Measurements from ENCODE around the gene CYP4F8. TPM values are rescaled to one million over a fixed set of nuclear protein-coding genes. Genes with fewer than 3 reads are reported as not detected.
A peak's percentile ranks its signal among the peaks of the same experiment; 100 is the strongest.

The CYP4F8 gene
- total RNA-seq, 2 experiments from 2014 or later, result not detected

- Mint-ChIP-seq H3K9me3 (ENCODE audit: low read depth) (no peaks in the 10 kb centered on the region), H3K27me3 (peaks cover 9% of the 10 kb centered on the region), H3K4me1 (peaks cover 2% of the 10 kb centered on the region), H3K27ac (no peak overlapping the region), H3K4me3 (no peak overlapping the region), H3K36me3 (no peaks in the 10 kb centered on the region)
- DNase-seq (no peak), ATAC-seq (no peak)
- CTCF ChIA-PET, result interaction anchor here (1.2 kb wide), 1 partner anchor 76 kb away, joined by 3 read pairs; no protein-coding TSS in a partner anchor
Measured at GRCh38 chr19:15628236-15629002, 13.4 kb downstream of the CYP4F8 start.

- Mint-ChIP-seq H3K27ac (no peak overlapping the region), H3K4me3 (no peak overlapping the region), H3K27me3 (peaks cover 9% of the 10 kb centered on the region), H3K36me3 (no peaks in the 10 kb centered on the region), H3K9me3 (ENCODE audit: low read depth) (no peaks in the 10 kb centered on the region), H3K4me1 (peaks cover 2% of the 10 kb centered on the region)
- peak; percentile 89 for DNase-seq
- ATAC-seq, result peak; percentile 92
- CTCF ChIA-PET, result interaction anchor here (0.6 to 1.7 kb wide), 17 partner anchors 17 to 757 kb away, joined by 3 to 10 read pairs (median 3); partner anchors contain the start of gene AP1M1
Measured at GRCh38 chr19:15629003-15629880, 14.2 kb downstream of the CYP4F8 start.

GRCh38 chr19:15631817-15632216 lies 16.8 kb downstream of the CYP4F8 start:
- H3K9me3 Mint-ChIP-seq (ENCODE audit: low read depth), result no peaks in the 10 kb centered on the region
- H3K4me1 Mint-ChIP-seq, result peaks cover 2% of the 10 kb centered on the region
- H3K36me3 Mint-ChIP-seq, result no peaks in the 10 kb centered on the region
- ATAC-seq, result no peak
- DNase-seq, result peak; percentile 48
- H3K4me3 Mint-ChIP-seq, result no peak overlapping the region
- H3K27me3 Mint-ChIP-seq, result peaks cover 5% of the 10 kb centered on the region
- H3K27ac Mint-ChIP-seq, result no peak overlapping the region
- CTCF ChIA-PET, result interaction anchor here (0.6 to 1.9 kb wide), 4 partner anchors 209 to 751 kb away, joined by 3 to 6 read pairs (median 4); no protein-coding TSS in a partner anchor

- CTCF ChIA-PET, result interaction anchor here (0.7 kb wide), 1 partner anchor 541 kb away, joined by 3 read pairs; no protein-coding TSS in a partner anchor
- Mint-ChIP-seq H3K9me3 (ENCODE audit: low read depth) (no peaks in the 10 kb centered on the region), H3K4me3 (no peak overlapping the region), H3K27ac (no peak overlapping the region), H3K27me3 (peaks cover 5% of the 10 kb centered on the region), H3K4me1 (peaks cover 2% of the 10 kb centered on the region), H3K36me3 (no peaks in the 10 kb centered on the region)
- no peak for ATAC-seq
- DNase-seq, result no peak
Measured at GRCh38 chr19:15633082-15633835, 18.2 kb downstream of the CYP4F8 start.

- ATAC-seq (no peak), DNase-seq (no peak)
- peaks cover 2% of the 10 kb centered on the region for H3K4me1 Mint-ChIP-seq
- no peak overlapping the region for H3K4me3 Mint-ChIP-seq
- no peak overlapping the region for H3K27ac Mint-ChIP-seq
- no peaks in the 10 kb centered on the region for H3K36me3 Mint-ChIP-seq
- H3K9me3 Mint-ChIP-seq (ENCODE audit: low read depth), result no peaks in the 10 kb centered on the region
- CTCF ChIA-PET, result no interaction called here
- H3K27me3 Mint-ChIP-seq, result peaks cover 5% of the 10 kb centered on the region
Measured at GRCh38 chr19:15634105-15634504, 19.1 kb downstream of the CYP4F8 start.

GRCh38 chr19:15635016-15635805 lies 20.2 kb downstream of the CYP4F8 start:
- no peak for DNase-seq
- Mint-ChIP-seq H3K4me3 (no peak overlapping the region), H3K9me3 (ENCODE audit: low read depth) (no peaks in the 10 kb centered on the region), H3K27ac (no peak overlapping the region), H3K27me3 (peaks cover 5% of the 10 kb centered on the region), H3K36me3 (no peaks in the 10 kb centered on the region), H3K4me1 (peaks cover 2% of the 10 kb centered on the region)
- CTCF ChIA-PET, result no interaction called here
- no peak for ATAC-seq

GRCh38 chr19:15636026-15636425 lies 21.0 kb downstream of the CYP4F8 start:
- ATAC-seq (no peak), DNase-seq (no peak)
- H3K36me3 Mint-ChIP-seq, result no peaks in the 10 kb centered on the region
- H3K9me3 Mint-ChIP-seq (ENCODE audit: low read depth), result no peaks in the 10 kb centered on the region
- H3K4me3 Mint-ChIP-seq, result no peak overlapping the region
- CTCF ChIA-PET, result interaction anchor here (0.6 kb wide), 1 partner anchor 395 kb away, joined by 3 read pairs; no protein-coding TSS in a partner anchor
- peaks cover 2% of the 10 kb centered on the region for H3K4me1 Mint-ChIP-seq
- peaks cover 5% of the 10 kb centered on the region for H3K27me3 Mint-ChIP-seq
- no peak overlapping the region for H3K27ac Mint-ChIP-seq

- no peak overlapping the region for H3K27ac Mint-ChIP-seq
- no peaks in the 10 kb centered on the region for H3K27me3 Mint-ChIP-seq
- no peak for ATAC-seq
- CTCF ChIA-PET, result no interaction called here
- no peaks in the 10 kb centered on the region for H3K9me3 Mint-ChIP-seq (ENCODE audit: low read depth)
- no peaks in the 10 kb centered on the region for H3K4me1 Mint-ChIP-seq
- H3K4me3 Mint-ChIP-seq, result no peak overlapping the region
- H3K36me3 Mint-ChIP-seq, result no peaks in the 10 kb centered on the region
- no peak for DNase-seq
Measured at GRCh38 chr19:15639596-15639995, 24.6 kb downstream of the CYP4F8 start.

GRCh38 chr19:15640294-15640903 lies 25.4 kb downstream of the CYP4F8 start, which contains the start of gene CYP4F3:
Gene CYP4F3, plus strand, starts transcription at chr19:15640897. Its CDS starts 519 bp downstream, at chr19:15641416.
- CTCF ChIA-PET, result no interaction called here
- no peaks in the 10 kb centered on the region for H3K27me3 Mint-ChIP-seq
- no peak for DNase-seq
- no peak for ATAC-seq
- H3K4me1 Mint-ChIP-seq, result no peaks in the 10 kb centered on the region
- H3K27ac Mint-ChIP-seq, result no peak within 1 kb of the TSS
- no peaks in the 10 kb centered on the region for H3K9me3 Mint-ChIP-seq (ENCODE audit: low read depth)
- H3K36me3 Mint-ChIP-seq, result no peaks in the 10 kb centered on the region
- no peak within 1 kb of the TSS for H3K4me3 Mint-ChIP-seq

GRCh38 chr19:15640904-15641597 lies 26.0 kb downstream of the CYP4F8 start:
- no peak for DNase-seq
- no peaks in the 10 kb centered on the region for H3K36me3 Mint-ChIP-seq
- CTCF ChIA-PET, result no interaction called here
- H3K27ac Mint-ChIP-seq, result no peak overlapping the region
- H3K9me3 Mint-ChIP-seq (ENCODE audit: low read depth), result no peaks in the 10 kb centered on the region
- no peak overlapping the region for H3K4me3 Mint-ChIP-seq
- no peak for ATAC-seq
- no peaks in the 10 kb centered on the region for H3K27me3 Mint-ChIP-seq
- no peaks in the 10 kb centered on the region for H3K4me1 Mint-ChIP-seq

GRCh38 chr19:15641901-15642491 lies 27.0 kb downstream of the CYP4F8 start:
- Mint-ChIP-seq H3K27ac (no peak overlapping the region), H3K4me3 (no peak overlapping the region), H3K4me1 (no peaks in the 10 kb centered on the region), H3K36me3 (no peaks in the 10 kb centered on the region), H3K9me3 (ENCODE audit: low read depth) (no peaks in the 10 kb centered on the region), H3K27me3 (no peaks in the 10 kb centered on the region)
- ATAC-seq (no peak), DNase-seq (no peak)
- CTCF ChIA-PET, result no interaction called here
